ENCODE measurements around the gene MRE11.
A peak's percentile ranks its signal among the peaks of the same experiment; 100 is the strongest.
"Not testable (repeated sequence)": the region's sequence is repeated elsewhere in the genome, so short reads cannot be mapped to it uniquely, and the experiment has no call there.

MRE11 gene

DNA sequence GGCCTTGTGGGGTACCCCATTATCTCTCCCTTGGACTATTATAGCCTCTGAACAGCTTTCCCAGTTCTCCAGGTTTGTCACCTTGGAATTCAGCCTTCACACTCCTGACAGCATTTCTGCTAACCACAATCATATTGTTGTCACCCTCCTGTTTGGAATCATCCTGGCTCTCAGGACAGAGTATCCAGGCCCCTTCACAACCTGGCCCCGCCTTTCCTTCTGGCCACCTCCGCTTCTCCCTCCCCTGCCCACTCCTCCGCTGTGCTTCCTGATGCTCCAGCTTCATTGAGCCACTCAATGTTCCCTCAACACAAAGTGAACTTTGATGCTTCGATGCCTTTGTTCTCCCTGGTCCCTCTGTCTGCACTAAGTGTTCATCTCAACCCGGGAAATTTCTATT lies 95.5 kb downstream of the MRE11 start:
- no peak for TF ChIP-seq CTCF (IDR thresholded peaks at IDR 0.05; ENCODE audit: insufficient read depth, low read depth, low read length, missing control alignments)
- H3K4me3 ChIP-seq (ENCODE audit: low read length): no peak overlapping the region
- DNase-seq (ENCODE audit: low read depth): no peak

- no peak overlapping the region for H3K4me3 ChIP-seq (ENCODE audit: low read length)
- TF ChIP-seq CTCF (IDR thresholded peaks at IDR 0.05; ENCODE audit: insufficient read depth, low read depth, low read length, missing control alignments): no peak
- no peak for DNase-seq (ENCODE audit: low read depth)
Observed at GRCh38 chr11:94396282-94396681, 97.4 kb downstream of the MRE11 start.

DNA sequence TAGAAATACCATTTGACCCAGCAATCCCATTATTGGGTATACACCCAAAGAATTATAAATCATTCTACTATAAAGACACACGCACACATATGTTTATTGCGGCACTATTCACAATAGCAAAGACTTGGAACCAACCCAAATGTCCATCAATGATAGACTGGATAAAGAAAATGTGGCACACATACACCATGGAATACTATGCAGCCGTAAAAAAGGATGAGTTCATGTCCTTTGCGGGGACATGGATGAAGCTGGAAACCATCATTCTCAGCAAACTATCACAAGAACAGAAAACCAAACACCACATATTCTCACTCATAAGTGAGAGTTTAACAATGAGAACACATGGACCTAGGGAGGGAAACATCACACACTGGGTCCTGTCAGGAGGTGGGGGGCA lies 101.7 kb downstream of the MRE11 start:
- not testable (repeated sequence) for H3K4me3 ChIP-seq (ENCODE audit: low read length); DNase-seq (ENCODE audit: low read depth)

DNA sequence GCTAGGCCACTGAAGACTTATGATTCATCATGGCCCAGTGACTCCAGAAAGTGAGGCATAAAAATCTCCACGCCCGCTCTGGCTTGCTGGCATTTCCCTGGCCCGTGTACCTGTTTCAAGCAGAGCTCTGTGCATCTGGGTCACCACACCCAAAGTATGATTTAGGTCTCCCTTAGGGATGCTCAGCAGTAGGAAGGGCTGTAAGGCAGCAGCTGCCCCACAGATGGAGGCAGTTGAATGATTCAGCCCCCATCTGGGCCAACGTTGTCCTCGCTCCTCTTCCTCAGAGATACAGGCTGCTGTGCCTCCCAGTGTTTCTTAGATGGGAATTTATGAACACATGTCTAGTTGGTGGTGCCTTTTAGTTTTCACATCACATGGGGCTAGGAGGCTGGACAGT lies 114.0 kb downstream of the MRE11 start:
- TF ChIP-seq CTCF (IDR thresholded peaks at IDR 0.05; ENCODE audit: insufficient read depth, low read depth, low read length, missing control alignments): no peak
- no peak overlapping the region for H3K4me3 ChIP-seq (ENCODE audit: low read length)
- DNase-seq (ENCODE audit: low read depth): no peak

- DNase-seq (ENCODE audit: low read depth): peak; percentile 28
- H3K4me3 ChIP-seq (ENCODE audit: low read length): no peak overlapping the region
- TF ChIP-seq CTCF (IDR thresholded peaks at IDR 0.05; ENCODE audit: insufficient read depth, low read depth, low read length, missing control alignments): no peak
Observed at GRCh38 chr11:94376841-94377240, 116.8 kb downstream of the MRE11 start.

- H3K4me3 ChIP-seq (ENCODE audit: low read length); DNase-seq (ENCODE audit: low read depth): not testable (repeated sequence)
Observed at GRCh38 chr11:94370576-94370975, 123.1 kb downstream of the MRE11 start.

Data from epithelial cell of esophagus (primary cell).